HG03280 (cell line): ENCODE results near the gene DUSP23.

Experiments used
- ATAC-seq: cut with Tn5 transposase; IDR thresholded peaks from one replicate; pipeline ENCODE4 v1.9.1; 2021; ENCODE audit warnings: mild to moderate bottlenecking, moderate library complexity; ENCODE audit not compliant: unreplicated experiment

The DUSP23 gene

DNA sequence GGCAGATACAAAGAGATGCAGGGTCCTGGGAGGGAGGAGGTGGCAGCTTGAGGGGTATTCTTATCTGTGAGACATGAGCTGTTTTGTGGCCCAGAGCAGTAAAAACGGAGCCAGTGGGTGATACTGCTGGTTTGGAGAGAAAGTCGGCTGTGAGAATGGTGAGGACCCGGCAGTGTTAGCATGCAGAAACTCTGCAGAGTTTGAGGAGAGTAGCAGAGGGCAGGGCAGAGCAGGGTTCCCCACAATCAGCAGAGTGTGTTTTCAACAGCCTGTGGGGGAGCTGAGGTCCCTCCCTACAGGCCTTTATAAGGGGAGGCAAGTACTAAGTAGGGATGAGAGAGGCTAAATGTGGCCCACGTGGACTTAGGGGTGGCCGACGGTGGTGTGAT, 46.3 kb downstream of the DUSP23 start:
- no peak for ATAC-seq

DNA sequence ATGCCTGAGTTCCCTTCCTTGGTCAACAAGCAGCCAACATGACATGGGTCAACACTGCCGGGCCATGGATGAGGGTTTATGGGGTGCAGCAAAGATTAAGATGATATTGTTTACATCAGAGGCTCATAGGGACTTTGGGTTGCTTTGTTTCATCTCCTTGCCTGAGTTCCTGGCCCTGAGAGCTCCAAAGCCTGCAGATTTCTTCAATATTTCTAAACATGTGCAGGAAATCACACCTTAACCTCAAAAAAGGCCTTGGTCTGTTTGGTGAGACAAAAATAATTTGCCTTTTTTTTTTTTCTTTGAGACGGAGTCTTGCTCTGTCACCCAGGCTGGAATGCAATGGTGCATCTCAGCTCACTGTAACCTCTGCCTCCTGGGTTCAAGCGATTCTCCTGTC, 46.8 kb downstream of the DUSP23 start:
- ATAC-seq, result no peak

- no peak for ATAC-seq
These were observed 47.4 kb downstream of the DUSP23 start for GRCh38 chr1:159828176-159828575.

GRCh38 chr1:159828581-159829272, 48.0 kb downstream of the DUSP23 start:
- no peak for ATAC-seq

DNA sequence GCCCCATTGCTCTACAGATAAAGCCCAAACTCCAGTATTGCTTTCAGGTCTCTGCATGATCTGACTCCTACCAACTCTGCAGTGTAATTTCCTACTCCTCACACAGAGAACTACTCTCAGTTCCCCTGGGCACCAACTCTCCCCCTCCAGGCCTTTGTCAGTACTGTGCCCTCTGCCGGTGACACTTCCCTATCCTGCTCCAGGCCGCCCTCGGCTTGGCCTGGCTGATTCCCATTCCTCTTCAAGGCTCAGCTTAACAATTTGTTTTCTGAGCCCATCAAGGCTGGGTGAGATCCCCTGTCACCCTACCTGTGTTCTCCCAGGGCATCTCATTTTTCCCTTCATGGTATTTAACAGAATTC, 48.5 kb downstream of the DUSP23 start:
- ATAC-seq, result peak; percentile 68

DNA sequence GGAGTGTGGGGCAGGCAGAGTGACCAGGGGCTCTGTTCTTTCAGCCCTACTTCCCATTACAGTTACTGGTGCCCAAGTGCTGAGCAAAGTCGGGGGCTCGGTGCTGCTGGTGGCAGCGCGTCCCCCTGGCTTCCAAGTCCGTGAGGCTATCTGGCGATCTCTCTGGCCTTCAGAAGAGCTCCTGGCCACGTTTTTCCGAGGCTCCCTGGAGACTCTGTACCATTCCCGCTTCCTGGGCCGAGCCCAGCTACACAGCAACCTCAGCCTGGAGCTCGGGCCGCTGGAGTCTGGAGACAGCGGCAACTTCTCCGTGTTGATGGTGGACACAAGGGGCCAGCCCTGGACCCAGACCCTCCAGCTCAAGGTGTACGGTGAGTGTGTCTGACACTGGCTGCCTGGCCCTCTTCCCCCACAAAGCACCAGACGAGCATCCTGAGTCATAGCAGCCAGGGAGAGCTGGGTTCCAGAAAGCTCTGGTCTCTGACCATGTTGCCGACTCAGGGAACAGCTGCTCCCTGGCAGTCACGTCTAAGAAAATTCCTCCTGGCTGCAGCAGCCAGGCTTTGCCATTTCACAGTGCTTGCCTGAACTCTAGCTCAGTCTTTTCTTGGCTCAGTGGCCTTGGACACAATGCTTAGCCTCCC, 49.2 kb downstream of the DUSP23 start:
- no peak for ATAC-seq

DNA sequence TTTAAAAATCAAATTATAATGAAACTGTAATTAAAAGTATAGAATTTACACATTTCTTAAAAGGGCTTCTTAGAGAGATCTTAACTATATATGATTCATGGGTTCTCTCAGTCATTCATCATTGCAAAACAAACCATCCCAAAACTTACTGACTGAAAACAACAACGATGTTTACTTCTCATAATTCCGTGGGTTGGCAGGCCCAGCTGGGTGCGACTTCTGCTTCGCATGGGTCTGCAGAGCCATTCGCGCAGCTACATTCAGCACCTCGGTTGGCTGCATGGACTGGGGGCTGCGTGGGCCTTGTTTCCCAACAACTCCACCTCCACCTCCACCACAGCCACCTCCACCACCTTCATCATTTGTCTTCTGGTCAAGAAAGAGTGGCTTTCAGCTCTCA, 50.0 kb downstream of the DUSP23 start:
- ATAC-seq, result no peak

- no peak for ATAC-seq
These were observed 50.8 kb downstream of the DUSP23 start for GRCh38 chr1:159831412-159832141.
